ENCODE results near the gene LRMDA.

LRMDA gene

DNA sequence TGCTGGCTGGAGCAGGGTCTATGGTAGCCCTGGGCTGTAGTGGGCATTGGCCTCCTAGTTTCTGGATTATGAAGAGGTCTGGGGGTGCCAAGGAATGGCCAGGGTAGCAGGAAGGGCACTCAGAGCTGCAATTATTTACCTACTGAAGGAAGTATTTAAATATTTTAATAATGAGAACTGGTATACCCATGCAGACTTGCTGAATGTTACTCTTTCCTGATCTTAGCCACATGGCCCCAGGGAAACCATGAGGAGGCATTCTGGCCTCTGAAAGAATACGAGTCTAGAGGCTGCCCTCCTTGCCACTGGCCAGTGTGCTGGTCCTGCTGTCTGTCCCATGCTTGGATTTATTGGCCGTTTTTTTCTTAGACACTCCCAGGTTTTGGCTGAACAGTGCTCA lies 599.7 kb downstream of the LRMDA start:
- no peak for DNase-seq (ENCODE audit: low read depth)

DNA sequence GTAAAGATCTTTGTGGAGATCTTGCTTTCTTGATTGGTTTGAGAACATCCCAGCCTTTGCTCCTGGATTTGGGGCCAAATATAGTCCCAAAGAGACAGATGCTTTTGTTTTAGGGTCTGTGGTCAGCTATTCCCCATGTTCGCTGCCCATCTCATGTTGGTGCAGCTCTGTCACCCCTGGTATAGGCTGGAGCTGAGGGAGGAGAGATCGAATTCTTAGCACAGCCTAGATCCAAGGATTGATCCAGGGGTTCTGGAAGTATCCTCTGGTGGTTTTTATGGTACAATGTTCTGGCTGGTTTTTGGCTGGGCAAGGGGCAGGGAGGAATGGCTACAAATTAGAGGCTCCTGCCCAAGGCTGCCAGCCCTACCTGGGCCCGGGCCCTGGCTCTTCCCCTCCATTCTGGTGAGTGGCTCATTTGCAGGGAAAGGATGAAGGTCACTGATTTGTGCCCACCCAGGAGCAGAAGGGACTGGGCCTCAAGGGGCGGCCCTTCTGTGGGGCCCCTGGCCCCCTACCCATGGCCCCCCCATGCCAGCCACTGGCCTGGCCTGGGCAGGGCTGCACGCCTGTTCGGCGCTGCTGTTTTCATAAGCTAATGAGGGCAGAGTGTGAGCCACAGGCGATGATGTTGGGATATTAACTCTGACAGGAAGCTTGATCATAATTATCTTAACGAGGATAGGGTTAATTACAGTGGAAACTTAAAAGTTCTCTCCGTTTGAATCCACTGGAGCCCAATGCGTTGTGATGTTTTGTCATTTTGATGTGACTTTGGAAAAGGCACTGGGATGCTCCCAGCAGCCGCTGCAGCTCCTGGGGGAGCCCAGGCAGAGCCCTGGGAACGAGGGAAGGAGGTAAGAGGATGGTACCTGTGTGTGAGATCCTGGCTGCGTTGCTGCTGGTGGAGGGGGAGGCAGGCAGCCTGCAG lies 600.6 kb downstream of the LRMDA start:
- no peak for DNase-seq (ENCODE audit: low read depth)

DNA sequence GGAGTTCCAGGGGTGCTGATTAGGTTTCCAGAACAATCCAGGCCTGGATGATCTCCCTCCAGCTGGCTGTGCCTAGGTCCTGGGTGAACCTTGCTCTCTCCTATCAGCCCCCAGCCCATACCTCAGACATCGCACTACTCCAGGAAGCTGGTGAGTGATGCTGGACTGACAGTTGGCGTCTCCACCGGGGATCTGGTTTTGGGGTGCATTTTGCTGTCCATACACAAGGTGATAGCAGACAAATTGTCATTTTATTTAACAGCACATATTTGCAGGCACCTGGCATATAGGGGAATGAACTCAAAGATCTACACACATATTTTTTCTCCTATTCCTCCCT lies 601.2 kb downstream of the LRMDA start:
- DNase-seq (ENCODE audit: low read depth): no peak

DNA sequence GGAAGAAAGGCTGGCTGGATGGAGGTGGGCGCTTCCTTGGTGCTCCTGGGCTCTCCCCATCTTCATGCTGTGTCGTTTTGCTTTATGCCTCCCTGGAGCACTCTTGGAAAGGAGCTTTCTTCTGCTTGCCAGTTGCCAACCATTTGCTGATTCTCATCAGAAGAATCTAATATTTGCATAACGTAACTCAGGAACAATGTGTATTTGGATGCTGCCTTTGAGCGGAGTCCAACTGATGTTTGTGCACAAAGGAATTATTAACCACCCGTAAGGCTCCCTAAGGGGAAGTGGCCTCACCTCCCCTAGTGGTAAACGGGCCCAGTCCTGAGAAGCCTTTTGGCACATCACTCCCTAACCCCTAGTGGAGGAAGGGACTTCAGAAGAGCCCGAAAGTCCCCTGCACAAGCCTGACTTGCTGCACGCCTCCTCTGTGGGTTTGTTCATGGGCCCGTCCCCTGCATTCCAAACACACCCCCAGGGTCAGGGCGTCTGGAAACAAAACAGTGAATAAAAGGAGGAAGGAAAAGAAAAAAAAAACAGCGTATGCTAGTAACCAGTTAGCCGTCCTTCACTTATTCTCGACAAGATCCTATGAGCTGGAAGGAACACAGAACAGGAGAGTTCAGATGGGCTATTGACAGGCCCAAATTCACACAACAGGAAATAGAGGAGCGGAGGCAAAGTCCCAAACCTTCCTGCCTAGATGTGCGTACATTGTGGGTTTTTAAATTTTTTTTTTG lies 602.2 kb downstream of the LRMDA start:
- no peak for DNase-seq (ENCODE audit: low read depth)

DNA sequence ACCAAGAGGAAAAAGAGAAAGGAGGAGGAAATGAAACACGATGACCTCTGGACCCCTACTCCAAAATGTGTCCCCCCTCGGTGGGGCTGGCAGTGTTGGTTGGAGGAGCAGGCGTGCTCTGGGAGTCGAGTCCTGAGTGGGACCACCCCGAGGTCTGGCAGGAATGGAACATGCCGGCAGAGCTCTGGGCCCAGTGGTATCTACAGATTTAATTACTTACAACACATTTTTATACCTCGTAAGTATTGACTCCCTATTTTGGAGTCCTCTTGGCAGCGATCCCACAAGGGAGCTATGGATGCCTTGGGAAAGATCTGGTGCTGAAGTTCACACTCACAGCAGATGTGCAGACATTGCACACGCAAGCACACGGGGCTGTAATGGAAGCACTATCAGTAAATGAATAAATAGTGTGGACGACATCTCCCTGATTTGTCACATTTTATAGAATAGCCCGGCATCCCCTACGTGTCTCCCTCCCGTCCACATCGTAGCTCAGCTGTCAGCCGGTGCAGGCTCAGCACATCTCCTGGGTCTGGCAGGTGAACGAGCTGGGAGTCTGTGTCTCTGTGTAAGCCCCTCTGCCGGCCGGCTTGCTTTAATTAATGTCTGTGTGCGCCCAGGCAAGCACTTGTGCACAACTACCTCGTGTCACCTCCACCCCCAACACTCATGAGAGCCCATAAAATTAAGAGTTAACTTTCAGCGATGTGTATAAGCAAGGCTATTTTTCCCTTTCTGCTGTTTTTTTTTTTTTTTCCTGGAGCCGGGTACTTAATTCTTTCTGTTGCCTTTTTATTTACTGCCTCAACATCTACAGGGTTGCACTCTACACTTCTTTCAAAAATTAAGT lies 603.2 kb downstream of the LRMDA start:
- no peak for DNase-seq (ENCODE audit: low read depth)

DNA sequence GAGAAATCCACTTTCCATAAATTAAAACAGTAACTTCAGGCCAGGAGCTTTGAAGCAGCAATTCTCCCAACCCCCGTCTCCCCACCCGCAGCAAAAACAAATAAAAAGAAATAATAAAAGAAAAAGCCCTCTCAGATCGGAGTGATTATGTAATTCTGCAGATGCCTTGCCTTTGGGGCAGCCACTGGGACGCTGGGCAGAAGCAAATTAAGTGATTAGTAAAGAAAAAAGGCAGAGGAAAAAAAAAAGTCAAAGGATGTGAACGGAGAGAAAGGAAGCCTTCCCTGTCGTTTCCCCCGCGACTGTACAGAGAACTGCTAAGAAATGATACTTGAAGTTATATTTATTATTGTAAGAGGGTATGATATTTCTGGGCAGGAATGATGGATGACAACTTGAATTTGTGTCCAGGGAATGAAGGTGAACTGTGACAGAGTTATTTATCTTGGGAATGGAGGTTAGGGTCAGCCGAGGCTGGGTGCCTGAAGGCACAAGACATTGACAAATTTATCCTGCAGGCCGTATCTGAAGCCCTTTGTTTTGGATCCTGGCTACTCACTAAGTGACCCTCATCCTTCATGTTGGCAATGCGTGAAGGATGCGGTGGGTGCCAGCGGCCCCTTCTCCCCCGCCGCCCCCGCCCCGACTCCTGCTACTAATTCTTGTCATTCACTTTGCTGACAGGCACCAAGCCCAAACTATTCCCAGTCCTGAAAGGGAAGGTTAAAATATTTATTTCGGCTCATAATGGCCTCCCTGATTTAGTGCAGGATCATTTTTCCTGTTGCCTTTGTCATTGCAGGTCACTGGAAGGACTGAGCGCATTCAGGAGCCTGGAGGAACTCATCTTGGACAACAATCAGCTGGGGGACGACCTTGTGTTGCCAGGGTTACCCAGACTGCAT lies 604.0 kb downstream of the LRMDA start:
- DNase-seq (ENCODE audit: low read depth): no peak

DNA sequence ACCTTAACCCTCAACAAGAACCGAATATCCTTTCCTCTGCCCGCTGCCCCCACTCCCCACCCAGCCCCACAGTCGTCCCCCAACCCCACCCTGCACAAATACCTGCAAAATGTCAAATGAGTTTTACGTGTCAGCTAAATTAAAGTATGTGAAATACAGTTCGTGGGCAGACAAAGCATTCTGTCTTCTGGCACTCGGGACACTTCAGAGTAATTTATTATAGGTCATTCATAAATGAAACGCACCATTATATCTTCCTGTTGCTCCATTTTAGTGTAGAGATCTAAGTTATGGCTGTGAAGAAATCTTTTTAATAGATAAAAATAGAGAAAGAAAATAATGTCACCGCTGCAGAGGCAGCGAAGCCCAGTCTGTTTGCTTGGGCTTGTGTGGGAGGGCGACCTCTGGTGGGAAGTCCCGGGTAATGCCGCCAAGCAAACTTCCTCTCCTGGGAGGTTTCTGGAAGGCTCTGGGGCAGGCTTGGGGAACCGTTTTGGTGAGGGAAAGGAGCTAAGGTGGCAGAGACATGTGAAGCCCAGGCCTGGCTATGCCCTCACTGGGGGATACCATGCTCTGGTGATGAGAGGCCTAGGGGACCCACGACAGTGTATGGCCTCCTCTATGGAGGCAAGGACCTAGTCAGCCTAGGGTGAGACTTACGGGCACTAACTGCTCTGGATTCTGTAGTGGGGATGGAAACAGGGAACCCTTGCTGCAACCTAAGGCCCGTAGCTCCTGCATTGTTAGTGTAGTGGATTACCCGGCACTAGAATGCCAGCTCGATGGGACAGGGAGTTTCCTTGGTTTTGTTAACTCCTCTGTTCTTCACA lies 604.9 kb downstream of the LRMDA start:
- peak; percentile 5 for DNase-seq (ENCODE audit: low read depth)

DNA sequence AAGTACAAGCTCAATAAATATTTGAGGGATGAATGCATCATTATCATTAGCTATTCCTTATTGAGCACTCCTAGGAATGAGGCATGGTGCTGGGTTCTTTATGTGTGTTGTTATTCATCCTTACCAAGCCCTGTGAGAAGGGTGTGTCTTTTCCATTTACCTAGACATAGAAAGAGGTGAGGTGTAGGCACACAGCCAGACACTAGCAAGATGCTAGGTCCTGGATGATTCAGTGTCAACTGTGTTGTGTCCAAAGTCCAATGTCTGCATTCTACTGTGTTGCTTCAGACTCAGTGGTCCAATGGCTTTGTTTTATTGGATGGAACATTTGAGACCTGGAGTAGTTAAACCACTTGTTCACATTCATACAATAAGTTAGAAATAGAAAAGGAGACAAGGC lies 605.5 kb downstream of the LRMDA start:
- DNase-seq (ENCODE audit: low read depth): no peak

DNA sequence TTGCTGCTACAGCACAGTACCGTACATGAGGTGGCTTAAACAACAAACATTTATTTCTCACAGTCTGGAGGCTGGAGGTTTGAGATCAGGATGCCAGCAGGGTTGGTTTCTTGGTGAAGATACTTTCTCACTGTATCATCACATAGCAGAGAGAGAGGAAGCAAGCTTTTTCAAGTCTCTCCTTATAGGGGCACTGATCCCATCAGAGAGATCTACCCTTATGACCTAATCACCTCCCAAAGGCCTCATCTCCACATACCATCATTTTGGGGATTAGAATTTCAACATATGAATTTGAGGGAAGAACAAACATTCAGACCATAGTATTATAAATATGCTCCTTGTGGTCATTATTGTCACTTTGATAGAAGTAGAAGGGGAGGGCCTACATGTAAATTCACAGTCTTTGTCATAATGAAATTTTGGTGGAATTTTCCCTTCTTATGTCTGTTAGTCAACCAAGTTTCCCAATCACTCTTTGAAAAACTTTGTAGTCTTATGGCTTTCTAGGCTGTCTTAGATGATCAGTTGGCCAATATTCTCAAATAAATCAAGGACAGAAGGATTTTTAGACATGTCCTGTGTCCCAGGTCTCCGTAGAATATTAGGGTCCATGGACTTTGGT lies 606.2 kb downstream of the LRMDA start:
- no peak for DNase-seq (ENCODE audit: low read depth)

DNA sequence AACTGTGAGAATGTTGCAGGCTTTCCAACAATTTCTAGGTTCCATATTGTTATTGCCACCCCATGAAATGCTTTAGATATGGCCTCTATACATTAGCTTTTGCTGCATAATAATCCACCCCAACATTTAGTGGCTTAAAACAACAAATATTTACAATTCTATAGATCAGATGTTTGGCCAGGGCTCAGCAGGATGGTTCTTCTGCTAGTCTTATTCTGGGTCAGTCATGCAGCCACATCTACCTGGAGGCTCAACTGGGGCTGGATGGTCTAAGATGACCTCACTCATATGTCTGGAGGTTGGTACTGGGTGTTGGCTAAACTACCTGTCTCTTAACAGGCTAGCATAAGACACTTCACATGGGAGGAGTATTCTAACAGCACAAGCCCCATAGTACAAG lies 607.3 kb downstream of the LRMDA start:
- DNase-seq (ENCODE audit: low read depth): no peak

DNA sequence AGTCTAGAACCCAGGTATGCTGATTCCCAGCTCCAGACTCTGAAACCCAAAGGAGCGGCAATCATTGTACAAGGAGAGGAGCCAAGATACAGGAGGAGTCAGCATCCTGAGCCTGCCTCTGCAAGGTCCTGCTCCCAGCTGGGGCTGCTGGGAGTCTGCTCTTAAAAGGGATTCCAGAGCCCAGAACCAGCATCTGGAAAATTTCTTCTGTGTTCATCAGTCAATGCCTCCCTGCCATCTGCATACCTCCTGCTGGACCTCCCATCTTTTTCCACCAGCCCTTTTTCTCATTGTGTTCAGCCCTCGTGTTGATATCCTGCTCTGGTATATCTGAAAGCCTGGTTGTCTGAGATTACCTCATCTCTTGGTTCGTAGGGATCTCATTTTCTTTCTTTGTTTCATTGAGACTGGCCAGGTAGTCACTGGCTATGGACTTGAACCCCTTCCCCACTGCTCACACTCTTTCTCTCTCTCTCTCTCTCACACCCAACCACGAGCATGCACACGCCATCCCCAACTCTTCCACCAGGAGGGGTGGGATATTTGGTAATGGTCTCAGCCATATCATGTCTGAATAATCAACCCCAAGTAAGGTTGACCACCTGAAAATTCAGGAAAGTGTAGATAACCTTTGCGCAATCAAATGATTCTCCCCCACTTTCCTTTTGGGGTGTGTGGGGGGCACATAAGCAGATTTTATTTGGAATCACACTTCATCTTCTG lies 608.8 kb downstream of the LRMDA start:
- DNase-seq (ENCODE audit: low read depth): no peak

DNA sequence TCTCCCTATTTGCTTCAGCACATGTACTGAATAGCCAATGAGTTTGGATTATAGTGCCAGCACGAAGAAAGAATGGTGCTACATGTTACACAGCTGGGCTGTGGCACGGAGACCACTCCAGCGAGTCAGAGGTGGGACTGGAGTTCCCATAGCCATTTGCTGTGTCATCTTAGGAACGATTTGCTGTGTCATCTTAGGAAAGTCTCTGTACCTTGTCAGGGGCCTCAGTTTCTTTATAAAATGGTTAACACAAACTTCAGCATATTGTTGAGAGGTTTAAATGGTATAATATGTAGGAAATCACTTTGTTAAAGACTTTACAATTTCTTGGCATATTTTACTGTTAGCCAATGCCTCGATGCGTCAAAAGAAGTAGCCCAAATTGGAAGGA lies 609.4 kb downstream of the LRMDA start:
- no peak for DNase-seq (ENCODE audit: low read depth)

DNA sequence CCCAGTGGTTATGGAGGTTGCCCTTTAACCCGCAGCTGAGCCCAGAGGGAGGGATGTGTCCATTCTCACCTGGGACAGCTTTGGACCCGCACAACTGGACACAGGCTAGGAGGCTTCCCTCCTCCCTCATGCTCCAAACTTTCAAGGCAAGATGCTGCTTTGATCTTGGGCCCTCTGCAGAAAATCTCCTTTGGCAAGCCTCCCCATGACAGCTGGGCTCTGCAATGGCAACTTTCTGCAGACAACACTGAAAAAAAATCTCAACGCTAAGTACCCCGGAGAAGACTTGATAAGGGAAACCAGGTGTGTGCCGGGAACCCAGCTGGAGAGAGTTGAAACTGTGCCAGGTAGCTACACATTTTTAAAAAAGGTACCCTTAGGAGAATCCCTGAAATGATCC lies 610.1 kb downstream of the LRMDA start:
- no peak for DNase-seq (ENCODE audit: low read depth)

DNA sequence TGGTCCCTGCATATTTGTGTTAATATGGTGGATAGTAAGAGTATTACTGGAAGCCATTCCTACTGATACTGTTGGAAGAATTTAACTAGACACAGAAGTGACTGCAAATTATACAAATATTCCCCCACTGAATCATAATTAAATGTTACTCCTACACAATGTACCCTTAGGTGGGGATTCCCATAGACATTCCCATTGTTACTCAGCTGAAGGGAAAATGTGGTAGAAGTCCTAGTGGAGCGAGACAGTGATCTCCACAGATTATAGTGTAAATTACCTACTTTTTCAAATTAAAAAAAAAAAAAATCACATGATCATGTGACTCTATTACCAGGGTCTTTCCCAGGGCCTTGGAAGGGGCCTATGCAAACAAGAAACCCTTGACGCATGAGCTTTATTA lies 611.8 kb downstream of the LRMDA start:
- no peak for DNase-seq (ENCODE audit: low read depth)

DNA sequence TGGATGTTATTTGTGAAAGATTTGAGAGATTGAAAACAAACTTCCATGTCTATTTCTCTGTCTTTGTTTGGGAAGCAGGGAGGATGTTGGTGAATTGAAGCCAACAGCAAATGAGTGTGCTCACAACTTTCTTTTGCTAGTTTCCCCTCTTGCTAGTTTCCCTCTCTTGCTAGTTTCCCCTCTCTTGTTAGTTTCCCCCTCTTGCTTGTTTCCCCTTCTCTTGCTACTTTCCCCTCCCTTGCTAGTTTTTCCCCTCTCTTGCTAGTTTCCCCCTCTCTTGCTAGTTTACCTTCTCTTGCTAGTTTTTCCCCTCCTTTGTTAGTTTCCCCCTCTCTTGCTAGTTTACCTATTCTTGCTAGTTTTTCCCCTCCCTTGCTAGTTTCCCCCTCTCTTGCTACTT lies 613.3 kb downstream of the LRMDA start:
- DNase-seq (ENCODE audit: low read depth): no peak

DNA sequence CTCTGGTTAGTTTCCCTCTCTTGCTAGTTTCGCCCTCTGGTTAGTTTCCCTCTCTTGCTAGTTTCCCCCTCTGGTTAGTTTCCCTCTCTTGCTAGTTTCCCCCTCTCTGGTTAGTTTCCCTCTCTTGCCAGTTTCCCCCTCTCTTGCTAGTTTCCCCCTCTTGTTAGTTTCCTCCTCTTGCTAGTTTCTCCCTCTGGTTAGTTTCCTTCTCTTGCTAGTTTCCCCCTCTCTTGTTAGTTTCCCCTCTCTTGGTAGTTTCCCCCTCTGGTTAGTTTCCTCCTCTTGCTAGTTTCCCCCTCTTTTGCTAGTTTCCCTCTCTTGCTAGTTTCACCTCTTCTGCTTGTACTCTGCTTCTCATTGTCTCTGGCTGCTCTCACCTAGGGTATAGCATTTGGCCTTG lies 613.8 kb downstream of the LRMDA start:
- DNase-seq (ENCODE audit: low read depth): no peak

DNA sequence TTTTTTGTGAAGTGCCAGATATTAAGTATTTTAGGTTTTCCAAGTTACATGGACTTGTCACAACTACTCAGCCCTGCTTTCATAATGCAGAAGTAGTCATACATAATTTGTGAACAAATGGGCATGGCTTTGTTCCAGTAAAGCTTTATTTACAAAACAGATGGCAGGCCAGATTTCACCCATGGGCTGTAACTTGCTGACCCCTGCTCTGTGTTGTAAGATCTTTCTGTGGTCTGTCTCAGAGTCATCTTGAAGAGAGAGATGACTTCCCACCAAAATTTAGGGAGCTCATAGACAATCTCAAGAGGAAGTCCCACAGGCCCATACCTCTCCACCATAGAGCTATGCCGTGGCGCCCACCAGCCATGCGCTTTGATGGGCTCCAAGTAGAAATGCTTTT lies 616.1 kb downstream of the LRMDA start:
- no peak for DNase-seq (ENCODE audit: low read depth)

DNA sequence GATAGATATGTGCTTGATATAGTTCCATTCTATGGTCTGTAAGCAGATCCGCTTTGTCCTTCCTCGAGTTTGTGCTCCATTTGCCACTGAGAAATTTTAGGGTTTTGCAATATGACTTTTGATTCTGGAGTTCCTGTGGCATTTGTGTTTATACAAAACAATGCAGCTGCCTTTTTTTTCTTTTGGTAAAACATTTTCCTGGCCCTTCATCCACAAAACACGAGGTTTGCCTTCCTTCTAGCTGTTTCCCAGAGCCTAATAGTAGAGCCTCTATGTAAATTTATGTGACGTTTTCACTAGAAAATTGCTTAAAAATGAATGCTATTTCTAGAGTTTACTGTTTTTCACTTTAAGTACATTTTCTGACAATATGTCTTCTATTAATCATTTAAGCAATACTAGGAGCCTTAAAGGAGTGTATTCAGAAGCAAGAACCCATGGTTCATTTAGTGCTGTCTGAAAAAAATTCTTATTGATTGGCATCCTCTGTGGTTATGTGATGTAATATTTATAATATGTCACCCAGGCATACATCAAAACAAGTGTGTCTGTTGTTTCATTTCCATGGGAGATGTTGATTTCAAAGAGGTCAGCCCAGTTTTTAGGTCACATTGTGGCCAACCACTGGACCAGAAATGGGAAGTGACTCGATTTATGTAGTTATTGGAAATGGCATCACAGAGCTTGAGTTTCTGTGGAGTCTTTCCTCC lies 618.3 kb downstream of the LRMDA start:
- DNase-seq (ENCODE audit: low read depth): no peak

DNA sequence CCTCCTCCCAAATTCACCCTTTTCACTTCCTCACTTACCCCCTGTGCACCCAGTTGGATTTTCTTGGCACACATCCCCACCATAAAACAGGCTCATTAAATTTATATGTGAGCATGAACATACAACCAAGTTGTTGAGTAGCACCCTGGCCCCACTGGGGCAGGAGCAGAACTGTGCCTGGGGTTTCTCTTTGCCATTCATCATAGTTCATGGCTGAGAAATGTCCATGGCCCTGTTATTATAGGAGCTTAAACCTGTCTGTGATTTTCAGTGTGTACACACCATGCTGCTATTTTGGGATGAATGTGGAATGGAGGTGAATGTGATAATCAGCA lies 618.8 kb downstream of the LRMDA start:
- DNase-seq (ENCODE audit: low read depth): no peak

All from stimulated activated CD4-positive, alpha-beta T cell treated with anti-CD3 and anti-CD28 coated beads, Interleukin-2, amount 100 ng/mL, for 4 hours (primary cell).